Stimulated activated CD8-positive, alpha-beta memory T cell treated with anti-CD3 and anti-CD28 coated beads, Interleukin-15, amount 100 ng/mL, for 1 hour (primary cell): Measurements from ENCODE around the gene SUGP1.

Experiments
- DNase-seq: peaks from one replicate; pipeline ENCODE4 v3.0.0-alpha.2; 2020; ENCODE audit warnings: low read depth

The SUGP1 gene

GRCh38 chr19:19297759-19298158, 22.6 kb downstream of the SUGP1 start:
- no peak for DNase-seq

- no peak for DNase-seq
Measured at GRCh38 chr19:19296953-19297689, 23.2 kb downstream of the SUGP1 start.

GRCh38 chr19:19294914-19295313, 25.4 kb downstream of the SUGP1 start:
- DNase-seq = no peak

GRCh38 chr19:19292607-19293006, 27.7 kb downstream of the SUGP1 start:
- DNase-seq = no peak

- DNase-seq = no peak
Measured at GRCh38 chr19:19285686-19286085, 34.6 kb downstream of the SUGP1 start.

- DNase-seq = no peak
Measured at GRCh38 chr19:19280561-19280960, 39.7 kb downstream of the SUGP1 start.

- no peak for DNase-seq
Measured at GRCh38 chr19:19279853-19280252, 40.5 kb downstream of the SUGP1 start.

GRCh38 chr19:19279062-19279612, 41.2 kb downstream of the SUGP1 start:
- DNase-seq = no peak

GRCh38 chr19:19278315-19278714, 42.0 kb downstream of the SUGP1 start:
- DNase-seq = no peak

GRCh38 chr19:19276851-19277250, 43.5 kb downstream of the SUGP1 start:
- no peak for DNase-seq

GRCh38 chr19:19276386-19276785, 43.9 kb downstream of the SUGP1 start:
- DNase-seq = no peak

GRCh38 chr19:19274716-19275565, 45.4 kb downstream of the SUGP1 start:
- DNase-seq = no peak

- no peak for DNase-seq
Measured at GRCh38 chr19:19274146-19274545, 46.2 kb downstream of the SUGP1 start.

GRCh38 chr19:19271828-19272599, 48.3 kb downstream of the SUGP1 start:
- DNase-seq = no peak

GRCh38 chr19:19270749-19271571, 49.3 kb downstream of the SUGP1 start:
- no peak for DNase-seq

- no peak for DNase-seq
Measured at GRCh38 chr19:19269952-19270694, 50.2 kb downstream of the SUGP1 start.

- DNase-seq = no peak
Measured at GRCh38 chr19:19268453-19269385, 51.6 kb downstream of the SUGP1 start.

- no peak for DNase-seq
Measured at GRCh38 chr19:19267305-19267704, 53.0 kb downstream of the SUGP1 start.

- no peak for DNase-seq
Measured at GRCh38 chr19:19263886-19264487, 56.3 kb downstream of the SUGP1 start.
